Transverse colon (tissue), 4 donors: Measurements from ENCODE around the gene CHIT1. TPM values are rescaled to one million over a fixed set of nuclear protein-coding genes. Genes with fewer than 3 reads are reported as not detected.
A peak's percentile ranks its signal among the peaks of the same experiment; 100 is the strongest.

ENCODE experiments used
- DNase-seq: peaks from one replicate; pipeline ENCODE4 v3.0.0-alpha.2; 2019
- H3K27ac ChIP-seq, 4 donors: fragments of 200-600 bp; sonication (generic); 2 replicates each; pipeline ENCODE4 v1.5.1; 2016 to 2018; ENCODE audit warnings: inconsistent platforms in 4 of 4
- H3K27me3 ChIP-seq: fragments of 200-600 bp; sonication (generic); 2 replicates; pipeline ENCODE4 v1.5.1; 2017; ENCODE audit warnings: inconsistent platforms
- H3K36me3 ChIP-seq, 4 donors: fragments of 200-600 bp; sonication (generic); 2 replicates each; pipeline ENCODE4 v1.5.1; 2017 to 2019; ENCODE audit warnings: inconsistent platforms in 4 of 4
- H3K4me1 ChIP-seq, 4 donors: fragments of 200-600 bp; sonication (generic); 2 replicates each; pipeline ENCODE4 v1.5.1; 2017 to 2020; ENCODE audit warnings: inconsistent platforms in 4 of 4
- H3K4me3 ChIP-seq, 4 donors: fragments of 200-600 bp; sonication (generic); 1 replicate in 1 of 4; 2 replicates in 3 of 4; pipeline versions ENCODE4 v1.5.1 to v1.6.1; 2017 to 2019; ENCODE audit warnings: inconsistent platforms in 4 of 4
- H3K9me3 ChIP-seq, 2 donors: fragments of 200-600 bp; sonication (generic); 2 replicates each; pipeline ENCODE4 v1.5.1; 2017 to 2019; ENCODE audit warnings: inconsistent platforms in 2 of 2
- EP300 ChIP-seq: sonication (generic); formaldehyde crosslinking; IDR thresholded peaks from one replicate; pipeline ENCODE4 v1.6.1; 2017; ENCODE audit warnings: antibody characterized with exemption, low read depth
- POLR2A ChIP-seq: fragments of 450-650 bp; IDR thresholded peaks from one replicate; pipeline ENCODE4 v1.6.1; 2016; ENCODE audit warnings: antibody characterized with exemption, mild to moderate bottlenecking, moderate library complexity
- POLR2AphosphoS5 ChIP-seq, 3 donors: sonication (generic); formaldehyde crosslinking; IDR thresholded peaks; one replicate each; pipeline ENCODE4 v1.6.1; 2016; ENCODE audit warnings: antibody characterized with exemption in 3 of 3
- WGBS, 2 donors: methylation state at CpG; one replicate each; pipeline ENCODE4 v1.1.5; 2018; ENCODE audit warnings: low coverage in 1 of 2; 5-methylcytosine and 5-hydroxymethylcytosine counted together
- in situ Hi-C, 4 donors: fragments of 200-750 bp; cut with MboI; loops; one replicate each; pipeline versions ENCODE4 v1.15.0 to v1.15.1; 2017; ENCODE audit warnings: low sequenced_read_pairs in 3 of 4, low pct_ligation_motif_present in 1 of 4, low pct_unique_long_range_greater_than_20kb in 1 of 4
- intact Hi-C: fragments of 100-400 bp; cut with DNase I; formaldehyde crosslinking; loops from one replicate; pipeline ENCODE4 v1.15.1; 2023; ENCODE audit warnings: low total_unique reads
- total RNA-seq, 4 donors: library from RNA; depleted of rRNA; stranded (reverse); fragments of >200 nt; gene quantifications; one replicate each; pipeline ENCODE4 v1.1.0, GENCODE V29; 2016
- TF ChIP-seq, protein P1 (sequence below), 5 experiments: fragments of 200-600 bp in 3 of 5; fragments of 450-650 bp in 2 of 5; sonication (generic) in 3 of 5; IDR thresholded peaks; 1 replicate in 2 of 5; 2 replicates in 3 of 5; pipeline ENCODE4 v1.5.1; 2016 to 2017; ENCODE audit warnings: antibody characterized with exemption in 5 of 5, inconsistent platforms in 3 of 5, mild to moderate bottlenecking in 2 of 5, moderate library complexity in 1 of 5

CHIT1 gene
- total RNA-seq, 4 donors from 2014 or later, result 0.79 TPM; not detected in 3

GRCh38 chr1:203271962-203272632 lies 42.6 kb upstream of the CHIT1 start:
- H3K4me3 ChIP-seq, result no peak overlapping the region
- H3K27ac ChIP-seq, result no peak overlapping the region
- H3K9me3 ChIP-seq, result no peaks in the 10 kb centered on the region
- in situ Hi-C loops, result loop anchor here (5.0 to 25.0 kb wide), 4 partner anchors 60 to 213 kb away; no protein-coding TSS in a partner anchor
- no peaks in the 10 kb centered on the region for H3K27me3 ChIP-seq
- WGBS, 2 donors, result 50% methylated on average over 6 of the region's 6 CpGs; no CpG with 5 or more reads in 1 of the 2 donors
- no peaks in the 10 kb centered on the region for H3K36me3 ChIP-seq
- TF ChIP-seq EP300 (no peak), POLR2AphosphoS5 (IDR thresholded peaks at IDR 0.05) (no peak), POLR2A (no peak)
- TF ChIP-seq, protein P1, sequence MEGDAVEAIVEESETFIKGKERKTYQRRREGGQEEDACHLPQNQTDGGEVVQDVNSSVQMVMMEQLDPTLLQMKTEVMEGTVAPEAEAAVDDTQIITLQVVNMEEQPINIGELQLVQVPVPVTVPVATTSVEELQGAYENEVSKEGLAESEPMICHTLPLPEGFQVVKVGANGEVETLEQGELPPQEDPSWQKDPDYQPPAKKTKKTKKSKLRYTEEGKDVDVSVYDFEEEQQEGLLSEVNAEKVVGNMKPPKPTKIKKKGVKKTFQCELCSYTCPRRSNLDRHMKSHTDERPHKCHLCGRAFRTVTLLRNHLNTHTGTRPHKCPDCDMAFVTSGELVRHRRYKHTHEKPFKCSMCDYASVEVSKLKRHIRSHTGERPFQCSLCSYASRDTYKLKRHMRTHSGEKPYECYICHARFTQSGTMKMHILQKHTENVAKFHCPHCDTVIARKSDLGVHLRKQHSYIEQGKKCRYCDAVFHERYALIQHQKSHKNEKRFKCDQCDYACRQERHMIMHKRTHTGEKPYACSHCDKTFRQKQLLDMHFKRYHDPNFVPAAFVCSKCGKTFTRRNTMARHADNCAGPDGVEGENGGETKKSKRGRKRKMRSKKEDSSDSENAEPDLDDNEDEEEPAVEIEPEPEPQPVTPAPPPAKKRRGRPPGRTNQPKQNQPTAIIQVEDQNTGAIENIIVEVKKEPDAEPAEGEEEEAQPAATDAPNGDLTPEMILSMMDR (IDR thresholded peaks at IDR 0.05), result no peak
- DNase-seq, result peak; percentile 55
- H3K4me1 ChIP-seq, result peaks cover 26 to 66% (median 38%) of the 10 kb centered on the region in 4 donors
- intact Hi-C loops, result loop anchor here (2.0 to 5.0 kb wide), 2 partner anchors 67 to 1560 kb away; no protein-coding TSS in a partner anchor

GRCh38 chr1:203271018-203271743 lies 41.7 kb upstream of the CHIT1 start:
- in situ Hi-C loops (loop anchor here (5.0 to 25.0 kb wide), 4 partner anchors 61 to 214 kb away; no protein-coding TSS in a partner anchor), intact Hi-C loops (loop anchor here (5.0 kb wide), 1 partner anchor 1559 kb away; no protein-coding TSS in a partner anchor)
- H3K27ac ChIP-seq, result no peak overlapping the region
- H3K27me3 ChIP-seq, result no peaks in the 10 kb centered on the region
- no peaks in the 10 kb centered on the region for H3K36me3 ChIP-seq
- H3K4me3 ChIP-seq, result no peak overlapping the region
- peaks cover 22 to 59% (median 35%) of the 10 kb centered on the region in 4 donors for H3K4me1 ChIP-seq
- WGBS, 2 donors, result 35 to 46% methylated on average over 3 to 8 of the region's 8 CpGs
- H3K9me3 ChIP-seq, result no peaks in the 10 kb centered on the region
- DNase-seq, result peak; percentile 81
- TF ChIP-seq EP300 (no peak), POLR2AphosphoS5 (IDR thresholded peaks at IDR 0.05) (no peak), POLR2A (no peak)
- TF ChIP-seq, protein P1 (IDR thresholded peaks at IDR 0.05), result no peak

DNA sequence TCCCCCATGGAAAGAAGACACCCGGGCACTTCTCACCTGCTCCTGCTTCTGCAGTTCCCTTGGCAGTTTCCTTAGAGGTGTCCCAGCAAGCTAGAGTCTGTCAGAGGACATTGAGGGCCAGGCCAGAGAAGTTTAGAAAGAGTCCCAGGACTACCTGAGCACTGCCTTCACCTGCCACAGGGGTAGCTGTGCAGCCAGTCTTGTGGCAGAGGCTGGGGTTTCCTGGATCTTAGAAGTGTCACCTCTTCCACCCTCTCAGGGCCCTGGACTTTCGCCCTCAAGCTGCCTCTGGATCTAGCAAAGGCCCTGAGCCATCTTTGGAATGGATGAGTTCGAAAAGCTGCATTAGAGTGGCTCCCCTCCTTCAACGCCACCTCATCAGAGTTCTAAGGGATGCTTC lies 41.0 kb upstream of the CHIT1 start:
- Histone ChIP-seq H3K27ac (no peak overlapping the region), H3K27me3 (no peaks in the 10 kb centered on the region), H3K36me3 (no peaks in the 10 kb centered on the region), H3K4me1 (peaks cover 22 to 53% (median 32%) of the 10 kb centered on the region in 4 donors), H3K9me3 (no peaks in the 10 kb centered on the region), H3K4me3 (no peak overlapping the region)
- TF ChIP-seq, protein P1 (IDR thresholded peaks at IDR 0.05), result no peak
- no peak for TF ChIP-seq POLR2AphosphoS5 (IDR thresholded peaks at IDR 0.05)
- TF ChIP-seq EP300, result no peak
- no peak for TF ChIP-seq POLR2A
- in situ Hi-C loops (loop anchor here (5.0 to 25.0 kb wide), 4 partner anchors 62 to 214 kb away; no protein-coding TSS in a partner anchor), intact Hi-C loops (loop anchor here (5.0 kb wide), 1 partner anchor 1558 kb away; no protein-coding TSS in a partner anchor)
- DNase-seq, result no peak
- WGBS, 2 donors, result 87% methylated on average over 4 of the region's 4 CpGs; no CpG with 5 or more reads in 1 of the 2 donors

DNA sequence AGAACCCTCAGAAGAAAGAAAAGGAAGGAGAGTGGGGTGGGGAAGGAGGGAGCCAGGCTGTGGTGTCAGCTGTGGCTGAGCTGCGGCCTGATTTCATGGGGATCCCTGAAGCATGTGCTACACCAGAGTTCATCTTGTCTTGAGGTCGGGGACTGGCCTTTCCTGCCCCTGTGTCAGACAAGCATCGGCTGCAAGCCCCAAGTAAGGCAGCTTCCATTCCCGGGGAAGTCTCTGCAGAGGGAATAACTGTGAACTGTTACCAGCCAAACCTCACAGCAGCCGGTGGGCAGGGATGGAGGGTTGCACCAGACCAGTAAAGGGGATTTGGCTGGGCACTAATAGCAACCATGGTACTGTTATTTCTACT lies 40.2 kb upstream of the CHIT1 start:
- Histone ChIP-seq H3K4me3 (no peak overlapping the region), H3K27me3 (no peaks in the 10 kb centered on the region), H3K4me1 (peaks cover 20 to 45% (median 26%) of the 10 kb centered on the region in 4 donors), H3K9me3 (no peaks in the 10 kb centered on the region), H3K27ac (no peak overlapping the region), H3K36me3 (no peaks in the 10 kb centered on the region)
- in situ Hi-C loops, result loop anchor here (5.0 to 25.0 kb wide), 5 partner anchors 63 to 215 kb away; no protein-coding TSS in a partner anchor
- 17 to 73% methylated on average over 1 to 5 of the region's 5 CpGs for WGBS, 2 donors
- TF ChIP-seq, protein P1 (IDR thresholded peaks at IDR 0.05), result no peak
- TF ChIP-seq POLR2A, result no peak
- intact Hi-C loops, result loop anchor here (5.0 kb wide), 1 partner anchor 1557 kb away; no protein-coding TSS in a partner anchor
- DNase-seq, result no peak
